ENCODE measurements around the gene SDCBP2. TPM values are rescaled to one million over a fixed set of nuclear protein-coding genes. Genes with fewer than 3 reads are reported as not detected.

Gene SDCBP2, protein sequence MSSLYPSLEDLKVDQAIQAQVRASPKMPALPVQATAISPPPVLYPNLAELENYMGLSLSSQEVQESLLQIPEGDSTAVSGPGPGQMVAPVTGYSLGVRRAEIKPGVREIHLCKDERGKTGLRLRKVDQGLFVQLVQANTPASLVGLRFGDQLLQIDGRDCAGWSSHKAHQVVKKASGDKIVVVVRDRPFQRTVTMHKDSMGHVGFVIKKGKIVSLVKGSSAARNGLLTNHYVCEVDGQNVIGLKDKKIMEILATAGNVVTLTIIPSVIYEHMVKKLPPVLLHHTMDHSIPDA
- total RNA-seq (1 to 10 TPM; 1.9 to 3.6 TPM), polyA plus RNA-seq (1 to 10 TPM; 5.8 to 6.1 TPM)

- Histone ChIP-seq H3K36me3 (ENCODE audit: control insufficient read depth in 4 of 4, insufficient read depth in 3 of 4, low read depth in 1 of 4, low read length in 3 of 4) (no peaks in the 10 kb centered on the region), H3K4me1 (ENCODE audit: control insufficient read depth in 4 of 4, insufficient read depth in 4 of 4, low read length in 3 of 4) (peaks cover 15 to 49% (median 35%) of the 10 kb centered on the region in 4 donors), H3K27me3 (ENCODE audit: control insufficient read depth in 4 of 4, insufficient read depth in 4 of 4, low read length in 3 of 4) (no peaks in the 10 kb centered on the region), H3K9ac (ENCODE audit: low read depth in 1 of 2, low read length in 2 of 2) (peak within 1 kb of the TSS; percentile 15 to 49), H3K4me3 (ENCODE audit: low read depth in 1 of 3, low read length in 3 of 3) (no peak within 1 kb of the TSS), H3K9me3 (ENCODE audit: control insufficient read depth in 4 of 4, low read length in 3 of 4) (no peaks in the 10 kb centered on the region), H3K27ac (ENCODE audit: low read depth in 1 of 2, low read length in 2 of 2) (peak within 1 kb of the TSS; percentile 100)
- DNase-seq (ENCODE audit: low spot score): peak; percentile 44
- TF ChIP-seq REST (IDR thresholded peaks at IDR 0.05) (no peak), EGR1 (IDR thresholded peaks at IDR 0.05; ENCODE audit: low read depth in 2 of 2) (no peak), JUND (IDR thresholded peaks at IDR 0.05) (no peak), RXRA (IDR thresholded peaks at IDR 0.05) (peak in 1 of 2 donors; percentile 39), GABPA (IDR thresholded peaks at IDR 0.05 in 1 of 2, conservative IDR thresholded peaks at IDR 0.05 in 1 of 2) (no peak), TAF1 (conservative IDR thresholded peaks at IDR 0.05) (no peak), SP1 (IDR thresholded peaks at IDR 0.05) (no peak), FOXA1 (IDR thresholded peaks at IDR 0.05) (peak; percentile 66), FOXA2 (IDR thresholded peaks at IDR 0.05) (peak; percentile 83), HNF4A (conservative IDR thresholded peaks at IDR 0.05) (peak in 1 of 2 donors; percentile 55), HNF4G (IDR thresholded peaks at IDR 0.05) (no peak), RAD21 (IDR thresholded peaks at IDR 0.05) (no peak), ATF3 (IDR thresholded peaks at IDR 0.05) (no peak), NR2F2 (IDR thresholded peaks at IDR 0.05) (no peak), YY1 (IDR thresholded peaks at IDR 0.05) (no peak)
- TF ChIP-seq, protein P1, sequence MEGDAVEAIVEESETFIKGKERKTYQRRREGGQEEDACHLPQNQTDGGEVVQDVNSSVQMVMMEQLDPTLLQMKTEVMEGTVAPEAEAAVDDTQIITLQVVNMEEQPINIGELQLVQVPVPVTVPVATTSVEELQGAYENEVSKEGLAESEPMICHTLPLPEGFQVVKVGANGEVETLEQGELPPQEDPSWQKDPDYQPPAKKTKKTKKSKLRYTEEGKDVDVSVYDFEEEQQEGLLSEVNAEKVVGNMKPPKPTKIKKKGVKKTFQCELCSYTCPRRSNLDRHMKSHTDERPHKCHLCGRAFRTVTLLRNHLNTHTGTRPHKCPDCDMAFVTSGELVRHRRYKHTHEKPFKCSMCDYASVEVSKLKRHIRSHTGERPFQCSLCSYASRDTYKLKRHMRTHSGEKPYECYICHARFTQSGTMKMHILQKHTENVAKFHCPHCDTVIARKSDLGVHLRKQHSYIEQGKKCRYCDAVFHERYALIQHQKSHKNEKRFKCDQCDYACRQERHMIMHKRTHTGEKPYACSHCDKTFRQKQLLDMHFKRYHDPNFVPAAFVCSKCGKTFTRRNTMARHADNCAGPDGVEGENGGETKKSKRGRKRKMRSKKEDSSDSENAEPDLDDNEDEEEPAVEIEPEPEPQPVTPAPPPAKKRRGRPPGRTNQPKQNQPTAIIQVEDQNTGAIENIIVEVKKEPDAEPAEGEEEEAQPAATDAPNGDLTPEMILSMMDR (IDR thresholded peaks at IDR 0.05; ENCODE audit: low read depth, low read length, missing input control): no peak
- TF ChIP-seq, protein P2, sequence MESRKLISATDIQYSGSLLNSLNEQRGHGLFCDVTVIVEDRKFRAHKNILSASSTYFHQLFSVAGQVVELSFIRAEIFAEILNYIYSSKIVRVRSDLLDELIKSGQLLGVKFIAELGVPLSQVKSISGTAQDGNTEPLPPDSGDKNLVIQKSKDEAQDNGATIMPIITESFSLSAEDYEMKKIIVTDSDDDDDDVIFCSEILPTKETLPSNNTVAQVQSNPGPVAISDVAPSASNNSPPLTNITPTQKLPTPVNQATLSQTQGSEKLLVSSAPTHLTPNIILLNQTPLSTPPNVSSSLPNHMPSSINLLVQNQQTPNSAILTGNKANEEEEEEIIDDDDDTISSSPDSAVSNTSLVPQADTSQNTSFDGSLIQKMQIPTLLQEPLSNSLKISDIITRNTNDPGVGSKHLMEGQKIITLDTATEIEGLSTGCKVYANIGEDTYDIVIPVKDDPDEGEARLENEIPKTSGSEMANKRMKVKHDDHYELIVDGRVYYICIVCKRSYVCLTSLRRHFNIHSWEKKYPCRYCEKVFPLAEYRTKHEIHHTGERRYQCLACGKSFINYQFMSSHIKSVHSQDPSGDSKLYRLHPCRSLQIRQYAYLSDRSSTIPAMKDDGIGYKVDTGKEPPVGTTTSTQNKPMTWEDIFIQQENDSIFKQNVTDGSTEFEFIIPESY (IDR thresholded peaks at IDR 0.05): no peak
- TF ChIP-seq, protein P3, sequence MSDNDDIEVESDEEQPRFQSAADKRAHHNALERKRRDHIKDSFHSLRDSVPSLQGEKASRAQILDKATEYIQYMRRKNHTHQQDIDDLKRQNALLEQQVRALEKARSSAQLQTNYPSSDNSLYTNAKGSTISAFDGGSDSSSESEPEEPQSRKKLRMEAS (IDR thresholded peaks at IDR 0.05): no peak
- WGBS: 64% methylated on average over 8 of the region's 8 CpGs
Observed at GRCh38 chr20:1328680-1329330, at the start of gene SDCBP2. TSS of gene SDCBP2 (minus strand) at chr20:1329139. CDS start at chr20:1320416, 8,723 bp downstream.
